ENCODE data around the gene GALNT7. TPM values are rescaled to one million over a fixed set of nuclear protein-coding genes. Genes with fewer than 3 reads are reported as not detected.

Gene GALNT7
- total and polyA plus RNA-seq, 2 of the 13 experiments (the other 11 are each of a cell fraction or from before 2014, with no cell fraction given), result 0.08 to 0.13 TPM

- TF ChIP-seq ZNF484 (CRISPR knock-in tag; IDR thresholded peaks at IDR 0.05; ENCODE audit: borderline replicate concordance, low read depth), result no peak
- TF ChIP-seq, protein P1, sequence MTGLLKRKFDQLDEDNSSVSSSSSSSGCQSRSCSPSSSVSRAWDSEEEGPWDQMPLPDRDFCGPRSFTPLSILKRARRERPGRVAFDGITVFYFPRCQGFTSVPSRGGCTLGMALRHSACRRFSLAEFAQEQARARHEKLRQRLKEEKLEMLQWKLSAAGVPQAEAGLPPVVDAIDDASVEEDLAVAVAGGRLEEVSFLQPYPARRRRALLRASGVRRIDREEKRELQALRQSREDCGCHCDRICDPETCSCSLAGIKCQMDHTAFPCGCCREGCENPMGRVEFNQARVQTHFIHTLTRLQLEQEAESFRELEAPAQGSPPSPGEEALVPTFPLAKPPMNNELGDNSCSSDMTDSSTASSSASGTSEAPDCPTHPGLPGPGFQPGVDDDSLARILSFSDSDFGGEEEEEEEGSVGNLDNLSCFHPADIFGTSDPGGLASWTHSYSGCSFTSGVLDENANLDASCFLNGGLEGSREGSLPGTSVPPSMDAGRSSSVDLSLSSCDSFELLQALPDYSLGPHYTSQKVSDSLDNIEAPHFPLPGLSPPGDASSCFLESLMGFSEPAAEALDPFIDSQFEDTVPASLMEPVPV (CRISPR knock-in tag; IDR thresholded peaks at IDR 0.05), result peak; percentile 99
- TF ChIP-seq SATB2 (CRISPR knock-in tag; IDR thresholded peaks at IDR 0.05), result no peak
- TF ChIP-seq SP5 (CRISPR knock-in tag; IDR thresholded peaks at IDR 0.05; ENCODE audit: borderline replicate concordance, low read depth), result no peak; the same call in 1 of the 2 replicates
- 0 out of 2 replicates have a peak, but pooled peaks have one; percentile 18 for TF ChIP-seq ZNF605 (CRISPR knock-in tag; IDR thresholded peaks at IDR 0.05)
- peak; percentile 86 for TF ChIP-seq ZNF891 (CRISPR knock-in tag; IDR thresholded peaks at IDR 0.05)
- no peak for TF ChIP-seq ZSCAN25 (CRISPR knock-in tag; IDR thresholded peaks at IDR 0.05)
- TF ChIP-seq FOSL1 (CRISPR knock-in tag; IDR thresholded peaks at IDR 0.05; ENCODE audit: borderline replicate concordance), result no peak
- 0 out of 2 replicates have a peak, but pooled peaks have one; percentile 55 for TF ChIP-seq NFKB2 (CRISPR knock-in tag; IDR thresholded peaks at IDR 0.05; ENCODE audit: borderline replicate concordance)
- no peak for TF ChIP-seq ZNF678 (CRISPR knock-in tag; IDR thresholded peaks at IDR 0.05)
- no peak for TF ChIP-seq ZNF883 (CRISPR knock-in tag; IDR thresholded peaks at IDR 0.05; ENCODE audit: not compliant biosample characterization)
- no peak for TF ChIP-seq MED8 (CRISPR knock-in tag; IDR thresholded peaks at IDR 0.05; ENCODE audit: insufficient replicate concordance)
- TF ChIP-seq ZFP91 (CRISPR knock-in tag; IDR thresholded peaks at IDR 0.05; ENCODE audit: borderline replicate concordance), result no peak; the same call in 1 of the 2 replicates
- TF ChIP-seq SAFB2 (CRISPR knock-in tag; IDR thresholded peaks at IDR 0.05; ENCODE audit: borderline replicate concordance, low read depth), result peak; percentile 78; the same call in 1 of the 2 replicates
- TF ChIP-seq NFRKB (IDR thresholded peaks at IDR 0.05), result no peak
- peak; percentile 25; the same call in 1 of the 2 replicates for TF ChIP-seq PRDM4 (CRISPR knock-in tag; IDR thresholded peaks at IDR 0.05; ENCODE audit: borderline replicate concordance)
- no peak for TF ChIP-seq ZNF7 (CRISPR knock-in tag; IDR thresholded peaks at IDR 0.05)
- no peak for TF ChIP-seq KLF15 (CRISPR knock-in tag; IDR thresholded peaks at IDR 0.05; ENCODE audit: borderline replicate concordance)
- TF ChIP-seq ZNF274 (CRISPR knock-in tag; IDR thresholded peaks at IDR 0.05), result peak; percentile 50; the same call in 1 of the 2 replicates
- no peak for TF ChIP-seq RORA (CRISPR knock-in tag; IDR thresholded peaks at IDR 0.05)
- TF ChIP-seq ZNF264 (CRISPR knock-in tag; IDR thresholded peaks at IDR 0.05), result no peak; the same call in 1 of the 2 replicates
- no peak for TF ChIP-seq XBP1 (CRISPR knock-in tag; IDR thresholded peaks at IDR 0.05)
Measured at GRCh38 chr4:173334085-173334890, 165.7 kb downstream of the GALNT7 start, which contains the start of gene HMGB2 (continued).

Data from HepG2 (cell line).